C4-2B (cell line): ENCODE results near the gene NPM1.
A peak's percentile ranks its signal among the peaks of the same experiment; 100 is the strongest.

ENCODE experiments used
- CTCF ChIP-seq: fragments of 450-650 bp; conservative IDR thresholded peaks from 2 replicates; pipeline ENCODE4 v1.5.1; 2017; ENCODE audit warnings: mild to moderate bottlenecking
- ZFX ChIP-seq: fragments of 450-650 bp; IDR thresholded peaks from 2 replicates; pipeline ENCODE4 v1.6.1; 2017

GRCh38 chr5:171405615-171406014, 18.0 kb downstream of the NPM1 start:
- TF ChIP-seq CTCF (peak; percentile 65), ZFX (no peak)
